NCI-H774 (cell line): ENCODE measurements around the gene UCHL5.
"Not testable (repeated sequence)": the region's sequence is repeated elsewhere in the genome, so short reads cannot be mapped to it uniquely, and the experiment has no call there.

Source experiments
- DNase-seq: peaks from one replicate; lab custom pipeline; 2025; lab: John Stamatoyannopoulos, UW

Gene UCHL5

DNA sequence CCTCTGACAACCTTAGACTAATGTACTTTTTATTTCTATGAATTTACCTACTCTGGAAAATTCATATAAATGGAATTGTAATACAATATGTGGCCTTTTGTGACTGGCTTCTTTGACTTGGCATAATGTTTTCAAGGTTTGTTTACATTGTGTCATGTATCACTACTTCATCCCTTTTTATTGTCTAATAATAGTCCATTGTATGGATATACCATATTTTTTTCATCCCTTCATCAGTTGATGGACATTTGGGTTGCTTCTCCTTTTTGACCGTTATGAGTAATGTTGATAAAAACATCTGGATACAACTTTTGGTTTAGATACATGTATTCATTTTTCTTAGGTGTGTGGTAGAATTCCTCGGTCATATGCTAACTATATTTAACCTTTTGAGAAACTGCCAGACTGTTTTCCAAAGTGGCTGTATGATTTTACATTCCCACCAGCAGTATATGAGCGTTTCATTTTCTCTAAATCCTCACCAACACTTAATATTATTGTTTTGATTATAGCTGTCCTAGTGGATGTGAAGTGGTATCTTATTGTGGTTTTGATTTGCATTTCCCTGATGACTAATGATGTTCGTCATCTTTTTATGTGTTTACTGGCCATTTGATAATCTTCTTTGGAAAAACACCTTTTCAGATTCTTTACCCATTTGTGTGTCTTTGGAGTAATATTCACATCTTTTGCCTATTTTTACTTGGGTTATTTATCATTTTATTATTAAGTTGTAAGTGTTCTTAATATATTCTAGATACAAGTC lies 3.7 kb upstream of the UCHL5 start:
- no peak for DNase-seq

DNA sequence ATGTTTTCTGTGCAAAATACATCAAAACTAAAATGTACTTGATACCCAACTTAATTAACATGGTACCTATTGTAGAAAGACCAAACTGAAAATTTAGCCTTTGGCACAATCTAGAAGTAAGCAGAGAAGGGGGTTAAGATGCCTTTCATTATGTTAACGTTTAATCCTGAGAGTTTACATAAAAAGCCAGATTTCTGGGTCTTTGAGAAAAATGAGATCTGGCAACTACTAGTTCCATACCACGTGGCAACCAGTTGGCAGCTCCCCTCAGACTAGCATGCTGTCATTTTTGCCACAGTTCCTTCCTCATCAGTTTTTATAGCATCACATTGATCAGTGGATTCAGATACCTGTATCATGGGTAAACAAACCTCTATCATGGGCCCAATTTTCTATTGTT lies 1.8 kb upstream of the UCHL5 start:
- DNase-seq: no peak

GRCh38 chr1:193060406-193060805 lies 1.2 kb upstream of the UCHL5 start:
- no peak for DNase-seq

GRCh38 chr1:193060115-193060403 lies 899 bp upstream of the UCHL5 start:
- no peak for DNase-seq

GRCh38 chr1:193058529-193059281 lies 455 bp downstream of the UCHL5 start:
- peak; percentile 40 for DNase-seq

GRCh38 chr1:193054169-193054675 lies 4.9 kb downstream of the UCHL5 start:
- DNase-seq: no peak

DNA sequence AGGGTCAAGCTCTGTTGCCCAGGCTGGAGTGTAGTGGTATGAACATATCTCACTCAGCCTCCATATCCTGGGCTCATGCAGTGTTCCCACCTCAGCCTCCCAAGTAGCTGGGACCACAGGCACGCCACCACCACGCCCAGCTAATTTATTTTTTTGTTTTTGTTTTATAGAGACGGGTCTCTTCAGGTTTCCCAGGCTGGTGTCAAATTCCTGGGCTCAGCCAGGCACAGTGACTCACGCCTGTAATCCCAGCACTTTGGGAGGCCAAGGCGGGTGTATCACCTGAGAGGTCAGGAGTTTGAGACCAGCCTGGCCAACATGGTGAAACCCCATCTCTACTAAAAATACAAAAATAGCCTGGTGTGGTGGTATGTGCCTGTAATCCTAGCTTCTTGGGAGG lies 10.2 kb downstream of the UCHL5 start:
- DNase-seq: not testable (repeated sequence)

GRCh38 chr1:193042766-193043691 lies 16.1 kb downstream of the UCHL5 start:
- DNase-seq: no peak

- DNase-seq: no peak
Observed at GRCh38 chr1:193040011-193040410, 19.1 kb downstream of the UCHL5 start.

- DNase-seq: peak; percentile 59
Observed at GRCh38 chr1:193036337-193037047, 22.7 kb downstream of the UCHL5 start.

GRCh38 chr1:193033610-193034009 lies 25.6 kb downstream of the UCHL5 start:
- no peak for DNase-seq

GRCh38 chr1:193032643-193033427 lies 26.3 kb downstream of the UCHL5 start:
- DNase-seq: not testable (repeated sequence)

GRCh38 chr1:193031431-193031830 lies 27.7 kb downstream of the UCHL5 start:
- DNase-seq: no peak

GRCh38 chr1:193030280-193030679 lies 28.9 kb downstream of the UCHL5 start:
- DNase-seq: no peak

DNA sequence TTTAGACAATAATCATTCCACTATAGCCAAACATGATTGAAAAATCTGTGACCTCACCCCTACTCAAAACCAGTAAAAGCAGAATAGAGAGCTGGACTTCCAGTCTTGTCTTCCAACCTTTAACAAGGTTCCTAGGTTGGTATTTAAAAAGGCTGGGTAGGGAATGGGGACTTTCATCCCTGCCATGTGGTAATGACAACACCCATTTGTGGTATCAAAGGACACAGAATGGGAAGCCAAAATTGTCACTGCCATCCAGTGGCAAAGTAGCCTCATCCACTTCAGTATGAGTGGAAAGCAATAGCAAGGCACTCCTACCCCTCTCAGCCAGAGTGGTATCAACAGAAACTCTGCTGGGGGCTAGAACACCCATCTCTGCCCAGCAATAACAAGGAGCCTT lies 33.9 kb downstream of the UCHL5 start:
- no peak for DNase-seq

- peak; percentile 18 for DNase-seq
Observed at GRCh38 chr1:193019442-193020026, 39.6 kb downstream of the UCHL5 start.

- DNase-seq: no peak
Observed at GRCh38 chr1:193016788-193017187, 42.4 kb downstream of the UCHL5 start.

DNA sequence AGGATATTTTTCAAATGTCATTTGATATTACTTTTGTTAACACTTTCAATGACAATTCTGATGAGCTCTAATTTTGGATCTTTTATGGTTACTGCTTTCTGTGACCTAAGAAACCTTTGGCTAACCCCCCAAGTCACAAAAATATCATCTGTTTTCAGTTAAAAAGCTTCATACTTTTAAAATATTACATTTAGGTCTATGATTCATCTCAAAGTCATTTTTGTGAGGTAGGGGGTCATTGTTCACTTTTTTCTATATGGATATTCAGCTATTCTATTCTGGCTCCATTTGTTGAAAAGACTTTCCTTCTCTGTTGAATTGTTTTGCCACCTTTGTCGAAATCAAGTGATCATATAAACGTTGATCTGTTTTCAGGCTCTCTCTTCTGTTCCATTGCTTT lies 44.8 kb downstream of the UCHL5 start:
- no peak for DNase-seq

- DNase-seq: no peak
Observed at GRCh38 chr1:193013707-193014106, 45.5 kb downstream of the UCHL5 start.

- DNase-seq: no peak
Observed at GRCh38 chr1:193013005-193013404, 46.2 kb downstream of the UCHL5 start.

DNA sequence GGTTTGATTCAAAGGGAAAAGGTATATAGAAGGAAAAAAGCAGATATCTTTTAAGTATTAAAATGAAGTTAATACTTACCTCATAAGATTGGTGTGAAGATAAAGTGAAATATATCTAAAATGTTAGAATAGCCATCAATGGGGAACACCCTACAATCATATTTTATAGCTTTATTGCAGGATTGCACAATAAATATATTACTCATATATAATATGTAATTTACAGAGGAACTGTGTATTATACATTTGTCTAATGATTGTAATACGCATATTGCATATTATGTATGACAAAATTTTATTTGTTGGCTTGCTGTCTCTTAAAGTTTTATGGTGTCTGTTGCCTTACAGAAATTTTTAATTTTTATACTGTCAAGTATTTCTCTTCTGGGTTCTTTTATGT lies 47.8 kb downstream of the UCHL5 start:
- DNase-seq: no peak
